ENCODE data around the gene SCLT1. TPM values are rescaled to one million over a fixed set of nuclear protein-coding genes. Genes with fewer than 3 reads are reported as not detected.

SCLT1 gene
- polyA plus RNA-seq, 3 donors, result 14.8 to 20.1 (median 17.9) TPM

DNA sequence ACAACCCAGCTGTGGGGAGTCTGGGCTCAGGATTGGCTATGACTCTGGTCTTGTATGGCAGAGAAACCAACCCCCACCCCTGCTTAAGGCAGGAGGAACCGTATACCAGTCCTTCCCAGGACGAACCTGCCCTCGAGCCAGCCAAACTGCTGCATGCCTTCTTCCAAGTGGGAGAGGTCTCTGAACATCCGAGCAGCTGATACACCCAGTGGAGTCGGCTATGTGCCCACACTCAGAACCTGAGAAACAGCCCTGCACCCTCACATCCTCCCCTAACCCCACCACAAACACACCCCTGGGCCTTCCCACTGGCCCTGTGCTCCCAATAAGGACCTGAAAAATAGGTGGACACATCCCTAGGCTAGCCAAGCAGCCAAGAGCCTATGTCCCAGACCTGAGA lies 24.4 kb upstream of the SCLT1 start:
- Histone ChIP-seq H3K36me3 (replicated peaks in 1 of 2; ENCODE audit: control insufficient read depth in 1 of 2, insufficient read depth in 2 of 2, low read length in 2 of 2) (peaks cover 2 to 15% of the 10 kb centered on the region in 2 donors), H3K9ac (ENCODE audit: insufficient read depth, low read length, poor library complexity, severe bottlenecking) (no peak overlapping the region), H4K20me1 (ENCODE audit: insufficient read depth, low read length) (no peaks in the 10 kb centered on the region), H3K4me3 (replicated peaks in 1 of 3; ENCODE audit: low read depth in 2 of 3, low read length in 3 of 3) (no peak overlapping the region), H3K4me2 (replicated peaks; ENCODE audit: extremely low read depth, low read length, poor library complexity, severe bottlenecking) (no peak overlapping the region), H3K27me3 (ENCODE audit: control insufficient read depth in 2 of 2, insufficient read depth in 2 of 2, low read length in 2 of 2) (no peaks in the 10 kb centered on the region), H3K9me3 (replicated peaks in 1 of 2; ENCODE audit: control insufficient read depth in 1 of 2, insufficient read depth in 1 of 2, low read length in 2 of 2) (no peaks in the 10 kb centered on the region), H2AFZ (ENCODE audit: insufficient read depth, low read depth, low read length, poor library complexity, severe bottlenecking) (no peak overlapping the region), H3K4me1 (ENCODE audit: control insufficient read depth in 1 of 2, insufficient read depth in 2 of 2, low read length in 2 of 2) (no peaks in the 10 kb centered on the region), H3K27ac (ENCODE audit: low read depth in 1 of 2, low read length in 2 of 2) (no peak overlapping the region), H3K79me2 (ENCODE audit: insufficient read depth, low read length) (no peaks in the 10 kb centered on the region)
- WGBS (ENCODE audit: insufficient coverage), result 98% methylated on average over 5 of the region's 5 CpGs
- Mint-ChIP-seq H3K27ac (peak overlapping the region in 1 of 7 donors; percentile 4), H3K27me3 (ENCODE audit: low read depth in 3 of 3) (peaks cover 0 to 1% (median 1%) of the 10 kb centered on the region in 3 donors), H3K4me1 (peaks cover 1% of the 10 kb centered on the region), H3K4me3 (no peak overlapping the region), H3K36me3 (peaks cover 7 to 14% of the 10 kb centered on the region in 2 donors), H3K9me3 (peaks cover 0 to 12% (median 4%) of the 10 kb centered on the region in 7 donors)
- intact Hi-C loops (cut with micrococcal nuclease), result no loop called here
- TF ChIP-seq, protein P1, sequence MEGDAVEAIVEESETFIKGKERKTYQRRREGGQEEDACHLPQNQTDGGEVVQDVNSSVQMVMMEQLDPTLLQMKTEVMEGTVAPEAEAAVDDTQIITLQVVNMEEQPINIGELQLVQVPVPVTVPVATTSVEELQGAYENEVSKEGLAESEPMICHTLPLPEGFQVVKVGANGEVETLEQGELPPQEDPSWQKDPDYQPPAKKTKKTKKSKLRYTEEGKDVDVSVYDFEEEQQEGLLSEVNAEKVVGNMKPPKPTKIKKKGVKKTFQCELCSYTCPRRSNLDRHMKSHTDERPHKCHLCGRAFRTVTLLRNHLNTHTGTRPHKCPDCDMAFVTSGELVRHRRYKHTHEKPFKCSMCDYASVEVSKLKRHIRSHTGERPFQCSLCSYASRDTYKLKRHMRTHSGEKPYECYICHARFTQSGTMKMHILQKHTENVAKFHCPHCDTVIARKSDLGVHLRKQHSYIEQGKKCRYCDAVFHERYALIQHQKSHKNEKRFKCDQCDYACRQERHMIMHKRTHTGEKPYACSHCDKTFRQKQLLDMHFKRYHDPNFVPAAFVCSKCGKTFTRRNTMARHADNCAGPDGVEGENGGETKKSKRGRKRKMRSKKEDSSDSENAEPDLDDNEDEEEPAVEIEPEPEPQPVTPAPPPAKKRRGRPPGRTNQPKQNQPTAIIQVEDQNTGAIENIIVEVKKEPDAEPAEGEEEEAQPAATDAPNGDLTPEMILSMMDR (IDR thresholded peaks at IDR 0.05), result no peak
- DNase-seq, result no peak

DNA sequence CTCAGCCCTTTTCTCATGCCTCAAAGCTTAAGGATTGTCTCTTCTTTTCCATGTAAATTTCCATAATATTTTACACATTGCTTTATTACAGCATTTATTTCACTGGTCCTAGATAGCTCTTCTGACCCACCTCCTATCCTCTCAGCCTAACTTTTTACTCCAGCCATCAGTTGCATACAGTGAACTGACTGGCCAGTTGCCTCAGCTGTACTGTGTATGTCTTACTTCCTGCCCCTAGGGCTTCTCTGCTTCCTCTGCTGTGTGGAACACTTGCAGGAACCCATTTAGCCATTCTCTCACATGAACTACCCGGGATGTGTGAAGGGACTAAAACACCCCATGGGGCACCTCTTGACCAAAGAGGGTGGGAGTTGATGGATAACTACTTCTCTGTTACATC lies 20.6 kb upstream of the SCLT1 start:
- H3K4me1 Mint-ChIP-seq, result no peaks in the 10 kb centered on the region
- no peak overlapping the region for H3K4me3 Mint-ChIP-seq
- DNase-seq, result no peak
- Histone ChIP-seq H3K9me3 (replicated peaks in 1 of 2; ENCODE audit: control insufficient read depth in 1 of 2, insufficient read depth in 1 of 2, low read length in 2 of 2) (no peaks in the 10 kb centered on the region), H3K4me3 (replicated peaks in 1 of 3; ENCODE audit: low read depth in 2 of 3, low read length in 3 of 3) (no peak overlapping the region), H3K36me3 (replicated peaks in 1 of 2; ENCODE audit: control insufficient read depth in 1 of 2, insufficient read depth in 2 of 2, low read length in 2 of 2) (peaks cover 23 to 47% of the 10 kb centered on the region in 2 donors), H3K27ac (ENCODE audit: low read depth in 1 of 2, low read length in 2 of 2) (no peak overlapping the region), H2AFZ (ENCODE audit: insufficient read depth, low read depth, low read length, poor library complexity, severe bottlenecking) (no peak overlapping the region), H3K9ac (ENCODE audit: insufficient read depth, low read length, poor library complexity, severe bottlenecking) (no peak overlapping the region), H3K4me1 (ENCODE audit: control insufficient read depth in 1 of 2, insufficient read depth in 2 of 2, low read length in 2 of 2) (no peaks in the 10 kb centered on the region), H3K27me3 (ENCODE audit: control insufficient read depth in 2 of 2, insufficient read depth in 2 of 2, low read length in 2 of 2) (no peaks in the 10 kb centered on the region), H3K4me2 (replicated peaks; ENCODE audit: extremely low read depth, low read length, poor library complexity, severe bottlenecking) (no peak overlapping the region), H3K79me2 (ENCODE audit: insufficient read depth, low read length) (no peaks in the 10 kb centered on the region), H4K20me1 (ENCODE audit: insufficient read depth, low read length) (no peaks in the 10 kb centered on the region)
- TF ChIP-seq, protein P1 (IDR thresholded peaks at IDR 0.05), result no peak
- peaks cover 31 to 44% of the 10 kb centered on the region in 2 donors for H3K36me3 Mint-ChIP-seq
- H3K27me3 Mint-ChIP-seq (ENCODE audit: low read depth in 3 of 3), result peaks cover 0 to 1% (median 1%) of the 10 kb centered on the region in 3 donors
- WGBS (ENCODE audit: insufficient coverage), result no CpG with 5 or more reads among the region's 1 CpG
- peaks cover 0 to 5% (median 0%) of the 10 kb centered on the region in 7 donors for H3K9me3 Mint-ChIP-seq
- intact Hi-C loops (cut with micrococcal nuclease), result no loop called here
- H3K27ac Mint-ChIP-seq, result peak overlapping the region in 2 of 7 donors; percentile 19 to 64
